Liver (tissue), 3 donors: Measurements from ENCODE around the gene TAF5L.

ENCODE experiments used
- EGR1 ChIP-seq, 2 donors: IDR thresholded peaks; 2 replicates each; pipeline ENCODE4 v1.6.1; 2016 to 2018; ENCODE audit warnings: antibody characterized with exemption in 2 of 2, low read depth in 2 of 2
- FOXA1 ChIP-seq: IDR thresholded peaks from 2 replicates; pipeline ENCODE4 v1.6.1; 2016; ENCODE audit warnings: antibody characterized with exemption
- GABPA ChIP-seq, 2 donors: IDR thresholded peaks in 1 of 2; conservative IDR thresholded peaks in 1 of 2; 2 replicates each; pipeline ENCODE4 v1.6.1; 2016; ENCODE audit warnings: antibody characterized with exemption in 2 of 2, mild to moderate bottlenecking in 1 of 2, moderate library complexity in 1 of 2
- JUND ChIP-seq, 2 donors: IDR thresholded peaks; 2 replicates each; pipeline ENCODE4 v1.6.1; 2016; ENCODE audit warnings: antibody characterized with exemption in 2 of 2
- RAD21 ChIP-seq, 2 donors: IDR thresholded peaks; 2 replicates each; pipeline ENCODE4 v1.6.1; 2016; ENCODE audit warnings: antibody characterized with exemption in 2 of 2, mild to moderate bottlenecking in 2 of 2
- SP1 ChIP-seq: IDR thresholded peaks from 2 replicates; pipeline ENCODE4 v1.6.1; 2018; ENCODE audit warnings: antibody characterized with exemption, mild to moderate bottlenecking
- TAF1 ChIP-seq: conservative IDR thresholded peaks from 2 replicates; pipeline ENCODE4 v1.6.1; 2016; ENCODE audit warnings: antibody characterized with exemption, mild to moderate bottlenecking
- YY1 ChIP-seq: IDR thresholded peaks from 2 replicates; pipeline ENCODE4 v1.6.1; 2016; ENCODE audit warnings: antibody characterized with exemption, mild to moderate bottlenecking
- TF ChIP-seq, protein P1 (sequence below): fragments of 150-350 bp; IDR thresholded peaks from 2 replicates; pipeline ENCODE4 v1.5.1; 2017; ENCODE audit warnings: improper control_type of control experiment, low read depth, low read length; ENCODE audit not compliant: missing input control
- TF ChIP-seq, protein P2 (sequence below): IDR thresholded peaks from 2 replicates; pipeline ENCODE4 v1.6.1; 2016; ENCODE audit warnings: antibody characterized with exemption, mild to moderate bottlenecking
- TF ChIP-seq, protein P3 (sequence below): IDR thresholded peaks from 2 replicates; pipeline ENCODE4 v1.6.1; 2016; ENCODE audit warnings: antibody characterized with exemption
- TF ChIP-seq, protein P4 (sequence below): IDR thresholded peaks from 2 replicates; pipeline ENCODE4 v1.6.1; 2016; ENCODE audit warnings: antibody characterized with exemption
- TF ChIP-seq, protein P5 (sequence below): IDR thresholded peaks from 2 replicates; pipeline ENCODE4 v1.6.1; 2016; ENCODE audit warnings: antibody characterized with exemption
- donor health status: healthy.
- donor health status: healthy.

DNA sequence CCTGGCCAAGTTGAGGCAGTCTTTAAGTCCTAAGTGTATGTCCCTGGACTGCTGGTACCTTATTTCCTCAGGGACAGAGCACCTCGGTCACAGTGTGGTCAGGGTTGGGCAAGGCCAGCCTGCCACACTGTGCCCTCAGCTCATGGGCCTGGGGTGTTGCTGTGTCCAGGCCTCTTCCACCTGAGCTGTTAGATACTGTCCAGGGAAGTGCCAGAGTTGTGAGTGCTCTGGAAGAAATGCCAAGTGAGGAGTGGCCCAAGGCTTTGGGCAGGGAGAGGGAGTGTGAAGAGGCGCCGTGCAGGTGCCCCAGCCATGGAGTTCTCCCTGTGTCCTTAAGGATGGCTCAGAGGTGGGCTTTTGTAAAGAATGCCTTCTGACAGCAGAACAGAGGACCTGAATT lies 15.4 kb upstream of the TAF5L start:
- TF ChIP-seq SP1 (no peak), RAD21 (IDR thresholded peaks at IDR 0.05) (no peak), FOXA1 (no peak), GABPA (IDR thresholded peaks at IDR 0.05 in 1 of 2, conservative IDR thresholded peaks at IDR 0.05 in 1 of 2) (no peak), TAF1 (no peak), YY1 (no peak), EGR1 (IDR thresholded peaks at IDR 0.05; ENCODE audit: low read depth in 2 of 2) (no peak), JUND (IDR thresholded peaks at IDR 0.05) (no peak)
- TF ChIP-seq, protein P1, sequence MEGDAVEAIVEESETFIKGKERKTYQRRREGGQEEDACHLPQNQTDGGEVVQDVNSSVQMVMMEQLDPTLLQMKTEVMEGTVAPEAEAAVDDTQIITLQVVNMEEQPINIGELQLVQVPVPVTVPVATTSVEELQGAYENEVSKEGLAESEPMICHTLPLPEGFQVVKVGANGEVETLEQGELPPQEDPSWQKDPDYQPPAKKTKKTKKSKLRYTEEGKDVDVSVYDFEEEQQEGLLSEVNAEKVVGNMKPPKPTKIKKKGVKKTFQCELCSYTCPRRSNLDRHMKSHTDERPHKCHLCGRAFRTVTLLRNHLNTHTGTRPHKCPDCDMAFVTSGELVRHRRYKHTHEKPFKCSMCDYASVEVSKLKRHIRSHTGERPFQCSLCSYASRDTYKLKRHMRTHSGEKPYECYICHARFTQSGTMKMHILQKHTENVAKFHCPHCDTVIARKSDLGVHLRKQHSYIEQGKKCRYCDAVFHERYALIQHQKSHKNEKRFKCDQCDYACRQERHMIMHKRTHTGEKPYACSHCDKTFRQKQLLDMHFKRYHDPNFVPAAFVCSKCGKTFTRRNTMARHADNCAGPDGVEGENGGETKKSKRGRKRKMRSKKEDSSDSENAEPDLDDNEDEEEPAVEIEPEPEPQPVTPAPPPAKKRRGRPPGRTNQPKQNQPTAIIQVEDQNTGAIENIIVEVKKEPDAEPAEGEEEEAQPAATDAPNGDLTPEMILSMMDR: no peak
- TF ChIP-seq, protein P2, sequence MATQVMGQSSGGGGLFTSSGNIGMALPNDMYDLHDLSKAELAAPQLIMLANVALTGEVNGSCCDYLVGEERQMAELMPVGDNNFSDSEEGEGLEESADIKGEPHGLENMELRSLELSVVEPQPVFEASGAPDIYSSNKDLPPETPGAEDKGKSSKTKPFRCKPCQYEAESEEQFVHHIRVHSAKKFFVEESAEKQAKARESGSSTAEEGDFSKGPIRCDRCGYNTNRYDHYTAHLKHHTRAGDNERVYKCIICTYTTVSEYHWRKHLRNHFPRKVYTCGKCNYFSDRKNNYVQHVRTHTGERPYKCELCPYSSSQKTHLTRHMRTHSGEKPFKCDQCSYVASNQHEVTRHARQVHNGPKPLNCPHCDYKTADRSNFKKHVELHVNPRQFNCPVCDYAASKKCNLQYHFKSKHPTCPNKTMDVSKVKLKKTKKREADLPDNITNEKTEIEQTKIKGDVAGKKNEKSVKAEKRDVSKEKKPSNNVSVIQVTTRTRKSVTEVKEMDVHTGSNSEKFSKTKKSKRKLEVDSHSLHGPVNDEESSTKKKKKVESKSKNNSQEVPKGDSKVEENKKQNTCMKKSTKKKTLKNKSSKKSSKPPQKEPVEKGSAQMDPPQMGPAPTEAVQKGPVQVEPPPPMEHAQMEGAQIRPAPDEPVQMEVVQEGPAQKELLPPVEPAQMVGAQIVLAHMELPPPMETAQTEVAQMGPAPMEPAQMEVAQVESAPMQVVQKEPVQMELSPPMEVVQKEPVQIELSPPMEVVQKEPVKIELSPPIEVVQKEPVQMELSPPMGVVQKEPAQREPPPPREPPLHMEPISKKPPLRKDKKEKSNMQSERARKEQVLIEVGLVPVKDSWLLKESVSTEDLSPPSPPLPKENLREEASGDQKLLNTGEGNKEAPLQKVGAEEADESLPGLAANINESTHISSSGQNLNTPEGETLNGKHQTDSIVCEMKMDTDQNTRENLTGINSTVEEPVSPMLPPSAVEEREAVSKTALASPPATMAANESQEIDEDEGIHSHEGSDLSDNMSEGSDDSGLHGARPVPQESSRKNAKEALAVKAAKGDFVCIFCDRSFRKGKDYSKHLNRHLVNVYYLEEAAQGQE: no peak
- TF ChIP-seq, protein P3, sequence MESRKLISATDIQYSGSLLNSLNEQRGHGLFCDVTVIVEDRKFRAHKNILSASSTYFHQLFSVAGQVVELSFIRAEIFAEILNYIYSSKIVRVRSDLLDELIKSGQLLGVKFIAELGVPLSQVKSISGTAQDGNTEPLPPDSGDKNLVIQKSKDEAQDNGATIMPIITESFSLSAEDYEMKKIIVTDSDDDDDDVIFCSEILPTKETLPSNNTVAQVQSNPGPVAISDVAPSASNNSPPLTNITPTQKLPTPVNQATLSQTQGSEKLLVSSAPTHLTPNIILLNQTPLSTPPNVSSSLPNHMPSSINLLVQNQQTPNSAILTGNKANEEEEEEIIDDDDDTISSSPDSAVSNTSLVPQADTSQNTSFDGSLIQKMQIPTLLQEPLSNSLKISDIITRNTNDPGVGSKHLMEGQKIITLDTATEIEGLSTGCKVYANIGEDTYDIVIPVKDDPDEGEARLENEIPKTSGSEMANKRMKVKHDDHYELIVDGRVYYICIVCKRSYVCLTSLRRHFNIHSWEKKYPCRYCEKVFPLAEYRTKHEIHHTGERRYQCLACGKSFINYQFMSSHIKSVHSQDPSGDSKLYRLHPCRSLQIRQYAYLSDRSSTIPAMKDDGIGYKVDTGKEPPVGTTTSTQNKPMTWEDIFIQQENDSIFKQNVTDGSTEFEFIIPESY: no peak
- TF ChIP-seq, protein P4, sequence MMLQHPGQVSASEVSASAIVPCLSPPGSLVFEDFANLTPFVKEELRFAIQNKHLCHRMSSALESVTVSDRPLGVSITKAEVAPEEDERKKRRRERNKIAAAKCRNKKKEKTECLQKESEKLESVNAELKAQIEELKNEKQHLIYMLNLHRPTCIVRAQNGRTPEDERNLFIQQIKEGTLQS: no peak
- TF ChIP-seq, protein P5, sequence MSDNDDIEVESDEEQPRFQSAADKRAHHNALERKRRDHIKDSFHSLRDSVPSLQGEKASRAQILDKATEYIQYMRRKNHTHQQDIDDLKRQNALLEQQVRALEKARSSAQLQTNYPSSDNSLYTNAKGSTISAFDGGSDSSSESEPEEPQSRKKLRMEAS: no peak
